Embryonic facial prominence (tissue), 1 donor: ENCODE data around the gene SGSM1.

ENCODE experiments used
- DNase-seq: peaks from one replicate; pipeline ENCODE4 v3.0.0-alpha.2; 2016; ENCODE audit errors: extremely low spot score

Gene SGSM1

DNA sequence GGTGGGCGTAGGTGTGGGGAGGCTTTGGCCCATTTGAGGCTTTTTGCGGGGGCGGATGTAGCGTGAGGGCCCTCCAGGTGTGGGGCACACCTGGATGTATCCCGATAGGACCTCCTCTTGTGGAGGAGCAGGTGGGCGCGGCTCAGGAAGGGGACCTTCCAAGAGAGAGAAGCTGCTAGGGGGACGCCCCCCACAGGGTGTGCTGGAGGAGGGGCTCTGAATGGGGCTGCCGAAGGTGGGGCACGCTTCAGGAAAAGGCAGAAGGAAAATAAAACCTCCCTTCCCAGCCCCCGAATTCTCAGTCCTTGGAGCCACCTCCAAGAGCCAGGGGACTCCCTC, 621 bp downstream of the SGSM1 start:
- no peak for DNase-seq

DNA sequence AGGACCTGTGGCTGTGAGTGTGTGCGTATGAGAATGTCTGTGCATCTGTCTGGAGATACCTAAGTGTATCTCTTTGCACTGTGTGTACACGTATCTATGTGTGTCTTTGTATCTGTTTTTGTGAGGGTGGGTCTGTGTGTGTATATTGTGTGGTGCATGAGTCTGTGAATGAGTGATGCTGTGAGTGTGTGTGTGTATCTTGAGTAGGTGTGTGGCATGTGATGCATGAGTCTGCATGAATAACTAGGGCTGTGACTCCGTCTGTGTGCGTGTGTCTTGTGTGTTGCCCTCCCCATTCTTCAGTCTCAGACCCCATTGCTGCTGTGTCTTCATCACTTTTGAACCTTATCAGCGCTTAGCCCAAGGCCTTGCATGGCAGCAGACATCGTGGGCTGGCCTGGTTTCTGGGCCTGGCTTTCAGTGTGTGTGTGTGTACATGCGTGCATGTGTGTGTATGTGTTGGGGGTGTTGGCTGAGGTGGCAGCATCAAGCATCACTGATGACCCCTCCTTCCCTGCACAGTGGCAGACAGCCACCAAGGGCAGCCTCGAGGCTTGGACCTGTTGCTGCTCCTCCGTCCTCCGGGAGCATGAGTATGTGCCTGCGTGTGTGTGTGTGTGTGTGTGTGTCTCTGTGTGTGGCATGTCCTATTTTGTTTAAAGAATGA, 1.4 kb downstream of the SGSM1 start:
- no peak for DNase-seq

DNA sequence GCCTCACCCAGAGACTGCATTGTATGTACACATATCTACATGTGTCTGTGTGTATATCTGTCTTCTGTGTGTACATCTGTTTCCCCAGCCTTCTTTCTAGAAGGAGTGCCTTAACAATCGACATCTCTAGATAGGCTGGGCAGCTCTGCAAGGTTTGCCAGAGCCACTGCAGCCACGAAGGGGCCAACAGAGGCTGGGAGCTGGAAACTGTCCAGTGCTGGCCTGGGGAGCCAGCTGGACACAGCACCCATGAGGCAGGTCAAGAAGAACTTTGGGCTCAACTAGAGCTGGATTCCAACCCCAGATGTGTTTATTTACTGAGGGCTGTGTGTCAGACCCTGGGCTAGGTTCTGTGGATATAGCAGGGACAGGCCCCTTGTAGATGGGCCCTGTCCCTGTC, 3.3 kb downstream of the SGSM1 start:
- no peak for DNase-seq

- DNase-seq: no peak
Measured at GRCh38 chr22:24810043-24810749, 4.2 kb downstream of the SGSM1 start.

DNA sequence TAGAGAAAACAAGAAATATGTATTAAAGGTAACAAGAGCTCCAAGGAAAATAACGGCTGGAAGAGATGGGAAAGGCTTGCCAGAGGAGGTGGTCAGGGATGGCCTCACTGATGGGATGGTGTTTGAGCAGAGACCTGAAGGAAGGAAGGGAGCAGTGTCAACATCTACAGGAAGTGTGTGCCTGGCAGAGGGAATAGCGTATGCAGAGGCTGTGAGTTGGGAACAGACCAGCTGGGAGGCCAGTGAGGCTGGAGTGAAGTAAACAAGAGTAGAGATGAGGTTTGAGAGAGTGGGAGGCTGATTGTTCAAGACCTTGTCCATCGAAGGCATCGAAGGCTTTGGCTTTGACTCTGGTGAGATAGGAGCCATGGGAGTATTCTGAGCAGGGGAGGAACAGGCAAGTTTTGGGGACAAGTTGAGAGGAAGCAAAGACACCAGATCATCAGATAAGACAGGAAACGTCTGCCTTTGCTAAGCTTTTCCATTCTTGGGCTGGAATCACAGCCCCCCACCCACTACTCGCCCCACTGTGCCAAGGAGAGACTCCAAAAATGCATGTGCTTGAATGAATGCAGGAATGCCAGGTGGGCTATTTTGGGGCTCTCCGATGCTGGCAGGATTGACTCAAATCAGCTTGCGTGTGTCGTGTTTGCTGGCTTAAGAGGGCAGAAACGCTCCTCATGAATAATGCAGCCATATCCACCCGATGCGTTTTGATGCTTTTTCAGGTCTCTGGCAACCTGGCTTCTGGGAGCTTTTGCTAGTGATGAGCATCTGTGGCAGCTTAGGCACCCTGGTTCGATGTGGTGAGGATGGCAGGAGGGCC, 7.2 kb downstream of the SGSM1 start:
- no peak for DNase-seq

DNA sequence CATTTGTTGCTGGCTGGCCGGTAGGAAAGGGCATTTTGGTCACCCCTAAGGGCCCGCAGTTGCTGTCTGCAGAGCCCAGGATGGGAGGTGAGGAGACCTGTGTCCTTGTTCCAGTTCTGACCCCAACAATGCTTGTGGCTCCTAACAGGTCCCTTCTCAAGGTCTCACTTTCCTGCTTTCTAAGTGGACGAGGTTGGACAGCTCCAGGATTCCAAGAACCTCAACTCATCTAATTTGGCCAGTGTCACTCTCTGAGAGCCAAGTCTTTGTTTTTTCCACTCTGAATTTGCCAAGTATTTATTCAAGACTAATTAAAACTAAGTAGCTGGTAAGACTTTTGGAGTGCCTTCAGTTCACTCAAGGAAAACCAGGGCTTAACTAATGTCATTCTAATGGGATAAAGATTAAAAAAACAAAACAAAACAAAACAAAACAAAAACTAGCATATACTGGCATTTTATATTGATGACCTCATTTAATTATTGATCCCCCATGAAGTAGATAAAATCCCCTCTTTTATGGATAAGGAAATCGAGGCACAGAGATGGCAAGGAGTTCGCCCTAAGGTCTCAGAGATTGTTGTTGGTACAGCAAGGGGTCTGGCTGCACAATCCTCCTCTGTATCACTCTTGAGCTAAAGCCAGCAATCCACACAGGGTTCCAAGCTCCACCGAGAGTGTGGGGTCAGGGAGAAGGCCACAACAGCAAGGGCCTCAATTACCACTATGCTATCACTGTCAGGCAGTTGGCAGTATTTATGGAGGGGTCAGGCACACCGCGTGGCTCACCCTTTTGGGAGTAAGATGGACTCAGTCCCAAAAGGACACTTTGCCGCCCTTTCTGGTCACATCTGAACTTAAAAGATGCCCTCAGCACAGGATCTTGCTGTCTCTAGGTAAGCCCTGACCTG, 8.1 kb downstream of the SGSM1 start:
- no peak for DNase-seq

GRCh38 chr22:24816806-24817205, 10.8 kb downstream of the SGSM1 start:
- DNase-seq: no peak

DNA sequence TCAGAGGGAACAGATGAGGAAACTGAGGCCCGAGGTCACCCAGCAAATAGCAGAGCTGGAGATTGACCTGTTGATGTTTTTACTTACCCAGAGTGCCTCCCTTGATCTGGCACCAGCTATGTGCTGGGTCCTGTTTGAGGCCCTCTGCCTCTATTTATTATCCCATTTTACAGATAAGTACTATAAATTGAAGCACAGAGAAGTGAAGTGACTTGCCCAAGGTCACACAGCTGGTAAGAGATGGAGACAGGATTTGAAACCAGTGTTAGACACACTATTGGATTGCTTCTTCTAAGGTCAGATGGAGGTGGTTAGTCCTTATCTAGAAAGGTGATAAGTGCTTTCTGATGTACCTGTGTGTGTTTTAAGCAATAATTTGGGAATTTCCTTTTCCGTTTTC, 13.5 kb downstream of the SGSM1 start:
- no peak for DNase-seq

GRCh38 chr22:24819911-24820461, 14.0 kb downstream of the SGSM1 start:
- no peak for DNase-seq

DNA sequence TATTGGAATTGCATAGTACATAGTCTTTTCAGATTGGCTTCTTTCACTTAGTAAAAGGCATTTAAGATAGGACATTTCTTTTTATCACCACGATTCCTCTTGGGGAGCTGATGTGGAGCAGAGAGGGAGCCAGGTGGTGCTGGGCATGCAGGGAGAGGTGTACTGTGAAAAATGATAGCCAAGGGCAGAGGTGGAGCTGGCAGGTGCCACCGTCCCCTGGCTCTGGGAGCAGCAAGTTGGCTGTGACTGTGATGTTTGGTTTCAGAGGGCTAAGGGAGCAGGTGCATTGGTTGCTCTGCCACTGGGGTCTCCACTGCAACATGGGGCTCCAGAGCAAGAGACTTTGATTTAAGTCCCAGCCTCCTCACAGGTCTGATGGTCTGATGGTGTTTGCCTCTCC, 16.5 kb downstream of the SGSM1 start:
- no peak for DNase-seq

DNA sequence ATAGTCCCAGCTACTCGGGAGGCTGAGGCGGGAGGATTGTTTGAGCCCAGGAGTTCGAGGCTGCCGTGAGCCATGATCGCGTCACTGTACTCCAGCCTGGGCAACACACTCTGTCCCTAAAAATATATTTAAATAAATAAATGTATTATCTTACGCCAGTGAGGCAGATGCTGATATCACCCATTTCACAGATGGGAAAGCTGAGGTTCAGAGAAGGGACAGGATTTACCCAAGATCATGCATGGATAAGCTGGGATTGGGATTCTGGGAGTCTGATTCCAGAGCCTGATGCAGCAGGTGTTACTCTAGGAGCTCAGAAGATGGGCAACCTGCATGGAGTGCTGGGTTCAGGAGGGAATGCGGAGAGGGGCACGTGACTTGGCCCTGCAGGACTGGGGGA, 17.8 kb downstream of the SGSM1 start:
- no peak for DNase-seq

DNA sequence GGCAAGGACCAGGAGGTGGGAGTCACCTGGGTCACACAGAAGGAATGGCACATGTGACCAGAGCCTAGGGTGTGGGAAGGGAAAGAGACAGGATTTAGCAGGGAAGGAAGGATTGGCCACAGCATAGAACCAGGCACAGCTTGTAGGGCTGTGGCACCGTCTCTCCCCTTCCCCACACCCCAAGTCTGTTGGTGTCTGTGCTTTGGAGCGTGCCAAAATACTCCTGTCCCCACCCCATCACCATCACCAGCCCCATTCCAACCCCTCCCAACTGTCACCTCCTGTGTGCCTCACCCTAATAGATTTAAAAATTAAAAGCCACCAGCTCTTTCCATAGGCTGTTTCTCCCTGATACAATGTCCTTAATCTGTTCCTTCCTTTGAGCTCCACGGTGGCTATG, 18.2 kb downstream of the SGSM1 start:
- no peak for DNase-seq

DNA sequence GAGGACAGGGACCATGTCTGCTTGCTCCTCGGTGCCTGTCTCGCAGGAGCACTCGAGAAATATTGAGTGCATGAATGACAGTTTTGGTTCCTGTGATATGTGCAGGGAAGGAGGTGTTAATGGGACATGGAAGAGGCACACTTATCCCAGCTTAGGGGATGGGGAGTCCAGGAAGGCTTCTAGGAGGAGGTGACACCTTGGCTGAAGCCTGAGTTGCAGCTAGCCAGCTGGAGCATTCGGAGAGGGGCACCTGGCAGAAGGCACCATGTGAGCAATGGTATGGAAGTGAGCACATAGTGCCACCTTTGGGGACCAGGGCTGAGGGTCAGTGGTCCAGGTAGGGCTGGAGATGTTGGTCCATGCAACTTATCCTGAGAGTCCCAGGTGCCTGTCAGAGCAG, 18.9 kb downstream of the SGSM1 start:
- no peak for DNase-seq

DNA sequence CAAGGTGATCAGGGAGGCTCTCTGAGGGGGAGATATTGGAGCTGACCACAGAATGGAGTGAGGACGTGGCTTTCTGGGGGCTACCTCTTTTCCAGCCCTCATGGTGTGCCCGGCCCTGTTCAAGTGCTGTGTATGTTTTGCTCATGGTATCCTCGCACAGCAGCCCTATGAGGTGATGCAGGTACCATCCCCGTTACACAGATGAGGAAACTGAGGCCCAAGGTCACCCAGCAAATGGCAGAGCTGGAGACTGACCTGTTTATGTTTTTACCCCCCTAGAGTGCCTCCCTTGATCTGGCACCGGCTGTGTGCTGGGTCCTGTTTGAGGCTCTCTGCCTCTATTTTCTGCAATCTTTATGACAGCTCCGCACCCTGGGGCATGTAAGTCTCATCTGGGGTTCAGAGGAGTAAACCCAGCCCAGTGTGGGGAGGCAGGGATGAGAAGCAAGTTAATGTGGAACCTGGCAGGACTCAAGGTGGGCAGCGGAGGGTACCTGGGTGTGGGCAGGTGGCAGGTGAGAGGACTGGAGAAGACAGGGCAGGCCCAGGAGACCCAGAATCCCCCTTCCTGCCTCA, 20.8 kb downstream of the SGSM1 start:
- DNase-seq: no peak

DNA sequence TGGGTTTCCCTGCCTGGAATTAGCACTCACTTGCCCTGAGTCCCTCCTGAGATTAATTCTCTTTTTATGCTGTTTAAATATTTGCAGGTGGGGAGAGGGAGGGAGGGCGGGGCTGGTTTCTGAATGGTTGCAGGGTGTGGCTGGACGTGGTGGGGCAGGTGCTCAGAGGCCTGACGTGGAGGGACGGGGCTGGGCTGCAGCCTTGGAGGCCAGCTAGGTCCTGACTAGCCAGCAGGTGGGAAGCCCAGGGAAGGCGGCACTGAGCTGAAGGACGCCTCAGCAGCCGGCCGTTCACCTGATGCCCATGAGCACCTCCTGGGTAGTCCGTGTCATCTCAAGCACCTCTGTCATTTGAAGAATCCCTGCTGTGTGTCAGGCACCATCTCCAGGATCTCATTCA, 21.3 kb downstream of the SGSM1 start:
- DNase-seq: no peak

- DNase-seq: no peak
Measured at GRCh38 chr22:24830205-24830979, 24.4 kb downstream of the SGSM1 start.

- no peak for DNase-seq
Measured at GRCh38 chr22:24831687-24832086, 25.7 kb downstream of the SGSM1 start.

- DNase-seq: no peak
Measured at GRCh38 chr22:24833881-24834495, 28.0 kb downstream of the SGSM1 start.

- no peak for DNase-seq
Measured at GRCh38 chr22:24834845-24835570, 29.0 kb downstream of the SGSM1 start.
